H54 (cell line): Measurements from ENCODE around the gene SRPX2.

Source experiments
- DNase-seq: peaks from one replicate; pipeline ENCODE4 v3.0.0; 2011; ENCODE audit warnings: low spot score, mixed read lengths; ENCODE audit not compliant: insufficient read length
- FAIRE-seq: peaks from 3 replicates; lab custom pipeline; 2011; peaks lifted over from hg19 to GRCh38; lab: Jason Lieb, UNC
- POLR2A ChIP-seq: IDR thresholded peaks from 2 replicates; pipeline ENCODE4 v1.6.1; 2011; ENCODE audit warnings: low read depth, mild to moderate bottlenecking, low read length

SRPX2 gene

GRCh38 chrX:100663642-100664041 is 19.6 kb downstream of the SRPX2 start:
- DNase-seq, result no peak
- TF ChIP-seq POLR2A, result no peak
- FAIRE-seq, result no peak

DNA sequence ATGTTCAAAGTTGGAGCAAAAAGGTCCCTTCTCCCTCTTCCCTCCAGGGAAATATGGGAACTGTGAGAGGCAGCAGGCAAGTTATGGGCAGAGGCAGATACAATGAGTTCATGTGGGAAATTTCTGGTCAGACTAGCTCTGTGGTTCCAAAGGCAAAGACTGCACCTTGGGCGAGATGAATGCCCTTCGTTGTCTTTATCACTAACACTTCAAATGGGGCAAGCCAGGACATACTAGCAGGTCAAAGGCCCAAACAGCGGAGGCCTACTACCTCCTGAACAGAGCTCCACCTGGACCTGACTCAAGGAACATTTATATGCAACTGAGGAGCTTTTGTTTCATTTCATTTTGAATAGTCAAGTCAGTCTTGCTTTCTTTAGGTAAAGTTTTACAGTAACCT is 29.0 kb downstream of the SRPX2 start:
- FAIRE-seq (no peak), DNase-seq (no peak)
- TF ChIP-seq POLR2A, result no peak

- no peak for TF ChIP-seq POLR2A
- FAIRE-seq (no peak), DNase-seq (no peak)
Observed at GRCh38 chrX:100673397-100673953, 29.5 kb downstream of the SRPX2 start.

DNA sequence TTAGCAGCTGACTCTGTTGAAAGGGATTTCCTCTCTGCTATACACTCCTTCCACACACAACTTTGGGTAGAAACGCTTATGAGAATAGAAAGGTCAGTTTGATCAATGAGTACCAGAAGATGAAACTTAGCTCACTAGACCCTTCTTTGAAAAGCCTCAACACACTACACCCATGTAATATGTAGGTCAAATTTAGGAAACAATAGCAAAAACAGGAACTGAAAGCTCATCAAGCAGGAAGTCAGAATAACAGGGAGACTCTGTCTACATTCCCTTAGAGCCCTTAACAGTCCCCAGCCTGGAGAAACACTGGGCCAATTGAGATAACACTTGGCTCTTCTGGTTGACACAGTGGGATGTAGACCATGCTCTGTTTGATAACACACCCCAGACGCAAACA is 30.7 kb downstream of the SRPX2 start:
- no peak for DNase-seq
- FAIRE-seq, result no peak
- TF ChIP-seq POLR2A, result no peak

GRCh38 chrX:100677611-100678181 is 33.7 kb downstream of the SRPX2 start:
- DNase-seq (no peak), FAIRE-seq (no peak)
- no peak for TF ChIP-seq POLR2A

- TF ChIP-seq POLR2A, result no peak
- FAIRE-seq, result no peak
- DNase-seq, result no peak
Observed at GRCh38 chrX:100680756-100681155, 36.8 kb downstream of the SRPX2 start.

DNA sequence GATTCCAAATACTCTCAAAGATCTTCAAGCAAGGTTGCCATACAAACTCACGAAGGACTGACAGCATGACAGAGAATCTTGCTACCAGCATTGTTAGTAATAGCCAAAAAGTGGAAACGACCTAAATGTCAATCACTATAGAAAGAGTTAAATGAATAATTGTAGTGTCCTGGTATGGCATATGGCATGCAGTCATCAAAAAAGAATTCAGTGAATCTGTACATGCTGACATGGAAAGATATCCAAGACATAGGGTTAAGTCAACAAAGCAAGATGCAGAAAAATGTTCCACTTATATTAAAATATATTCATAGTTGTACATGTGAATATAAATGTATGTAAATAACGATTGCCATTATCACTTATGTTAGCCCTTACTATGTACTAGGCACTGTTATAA is 37.6 kb downstream of the SRPX2 start:
- TF ChIP-seq POLR2A, result no peak
- DNase-seq (no peak), FAIRE-seq (no peak)

DNA sequence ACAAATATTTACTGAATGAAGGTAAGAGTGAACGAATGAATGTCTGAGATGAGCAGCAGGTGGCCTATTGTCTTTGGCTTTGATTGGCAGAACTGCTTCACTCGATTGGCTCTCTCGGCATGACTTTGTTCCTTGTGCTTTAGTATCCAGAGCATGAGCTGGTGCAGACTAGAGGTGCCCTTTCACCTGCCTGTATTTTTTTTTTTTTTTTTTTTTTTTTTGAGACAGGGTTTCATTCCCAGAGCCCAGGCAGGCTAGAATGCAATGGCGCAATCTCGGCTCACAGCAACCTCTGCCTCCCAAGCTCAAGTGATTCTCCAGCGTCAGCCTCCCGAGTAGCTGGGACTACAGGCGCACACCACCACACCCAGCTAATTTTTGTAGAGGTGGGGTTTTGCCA is 38.9 kb downstream of the SRPX2 start:
- TF ChIP-seq POLR2A, result no peak
- DNase-seq (no peak), FAIRE-seq (no peak)

- peak; percentile 66 for FAIRE-seq
- DNase-seq, result peak; percentile 27
- no peak for TF ChIP-seq POLR2A
Observed at GRCh38 chrX:100685284-100685996, 41.4 kb downstream of the SRPX2 start.

DNA sequence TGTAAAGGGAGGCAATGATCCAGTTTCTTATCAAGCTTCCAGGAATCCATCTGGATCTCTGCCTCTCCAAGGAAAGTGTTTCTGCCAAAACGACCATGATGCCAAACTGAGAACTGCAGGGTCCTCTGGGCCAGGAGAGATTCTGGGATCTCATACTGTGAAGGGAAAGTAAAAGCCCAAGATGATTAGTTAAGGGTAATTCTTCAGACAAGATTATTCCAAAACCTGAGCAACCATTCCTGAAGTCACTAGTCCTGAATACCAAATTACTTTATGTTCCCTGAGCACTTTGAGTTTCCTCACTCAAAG is 42.0 kb downstream of the SRPX2 start:
- no peak for FAIRE-seq
- no peak for DNase-seq
- no peak for TF ChIP-seq POLR2A

GRCh38 chrX:100687128-100687527 is 43.1 kb downstream of the SRPX2 start:
- DNase-seq, result no peak
- TF ChIP-seq POLR2A, result no peak
- FAIRE-seq, result no peak

DNA sequence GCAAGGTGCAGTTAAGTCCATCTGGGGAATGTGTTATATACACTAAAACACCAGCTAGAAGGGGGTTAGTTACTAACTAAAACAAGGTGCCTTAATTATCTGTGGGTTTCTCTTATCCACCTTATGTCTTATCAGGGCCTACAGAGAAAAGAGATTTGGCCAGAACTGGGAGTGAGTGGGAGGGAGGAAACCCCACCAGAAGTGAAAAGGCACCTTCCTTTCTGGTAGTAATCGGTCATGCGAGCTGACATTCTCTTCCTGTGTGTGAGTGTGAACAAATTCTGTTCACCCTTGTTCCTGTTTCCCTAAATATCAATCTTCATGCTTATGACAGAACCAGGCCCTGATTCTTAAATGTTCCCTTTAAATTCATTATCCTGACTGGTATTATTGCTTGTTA is 43.5 kb downstream of the SRPX2 start:
- FAIRE-seq, result no peak
- no peak for DNase-seq
- TF ChIP-seq POLR2A, result no peak

- no peak for FAIRE-seq
- DNase-seq, result no peak
- no peak for TF ChIP-seq POLR2A
Observed at GRCh38 chrX:100695302-100695701, 51.3 kb downstream of the SRPX2 start.

GRCh38 chrX:100695991-100696390 is 52.0 kb downstream of the SRPX2 start:
- no peak for FAIRE-seq
- no peak for TF ChIP-seq POLR2A
- DNase-seq, result no peak

GRCh38 chrX:100696699-100697351 is 52.8 kb downstream of the SRPX2 start:
- TF ChIP-seq POLR2A, result no peak
- FAIRE-seq (no peak), DNase-seq (no peak)

GRCh38 chrX:100698551-100698950 is 54.6 kb downstream of the SRPX2 start:
- no peak for FAIRE-seq

More at GRCh38 chrX:100698551-100698950, 54.6 kb downstream of the SRPX2 start:
- DNase-seq, result no peak
- TF ChIP-seq POLR2A, result no peak
